ENCODE data around the gene AHCYL1. TPM values are rescaled to one million over a fixed set of nuclear protein-coding genes. Genes with fewer than 3 reads are reported as not detected.

Gene AHCYL1
- total and polyA plus RNA-seq, 10 of the 15 experiments (the other 5 are each of a cell fraction or from before 2014, with no cell fraction given): 24.7 to 73.6 (median 46.8) TPM

- TF ChIP-seq, protein P1, sequence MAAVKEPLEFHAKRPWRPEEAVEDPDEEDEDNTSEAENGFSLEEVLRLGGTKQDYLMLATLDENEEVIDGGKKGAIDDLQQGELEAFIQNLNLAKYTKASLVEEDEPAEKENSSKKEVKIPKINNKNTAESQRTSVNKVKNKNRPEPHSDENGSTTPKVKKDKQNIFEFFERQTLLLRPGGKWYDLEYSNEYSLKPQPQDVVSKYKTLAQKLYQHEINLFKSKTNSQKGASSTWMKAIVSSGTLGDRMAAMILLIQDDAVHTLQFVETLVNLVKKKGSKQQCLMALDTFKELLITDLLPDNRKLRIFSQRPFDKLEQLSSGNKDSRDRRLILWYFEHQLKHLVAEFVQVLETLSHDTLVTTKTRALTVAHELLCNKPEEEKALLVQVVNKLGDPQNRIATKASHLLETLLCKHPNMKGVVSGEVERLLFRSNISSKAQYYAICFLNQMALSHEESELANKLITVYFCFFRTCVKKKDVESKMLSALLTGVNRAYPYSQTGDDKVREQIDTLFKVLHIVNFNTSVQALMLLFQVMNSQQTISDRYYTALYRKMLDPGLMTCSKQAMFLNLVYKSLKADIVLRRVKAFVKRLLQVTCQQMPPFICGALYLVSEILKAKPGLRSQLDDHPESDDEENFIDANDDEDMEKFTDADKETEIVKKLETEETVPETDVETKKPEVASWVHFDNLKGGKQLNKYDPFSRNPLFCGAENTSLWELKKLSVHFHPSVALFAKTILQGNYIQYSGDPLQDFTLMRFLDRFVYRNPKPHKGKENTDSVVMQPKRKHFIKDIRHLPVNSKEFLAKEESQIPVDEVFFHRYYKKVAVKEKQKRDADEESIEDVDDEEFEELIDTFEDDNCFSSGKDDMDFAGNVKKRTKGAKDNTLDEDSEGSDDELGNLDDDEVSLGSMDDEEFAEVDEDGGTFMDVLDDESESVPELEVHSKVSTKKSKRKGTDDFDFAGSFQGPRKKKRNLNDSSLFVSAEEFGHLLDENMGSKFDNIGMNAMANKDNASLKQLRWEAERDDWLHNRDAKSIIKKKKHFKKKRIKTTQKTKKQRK (IDR thresholded peaks at IDR 0.05; ENCODE audit: low read depth, low read length): no peak
- TF ChIP-seq ZNF622 (IDR thresholded peaks at IDR 0.05): no peak
Measured at GRCh38 chr1:110033421-110033820, 48.9 kb downstream of the AHCYL1 start (continued).

DNA sequence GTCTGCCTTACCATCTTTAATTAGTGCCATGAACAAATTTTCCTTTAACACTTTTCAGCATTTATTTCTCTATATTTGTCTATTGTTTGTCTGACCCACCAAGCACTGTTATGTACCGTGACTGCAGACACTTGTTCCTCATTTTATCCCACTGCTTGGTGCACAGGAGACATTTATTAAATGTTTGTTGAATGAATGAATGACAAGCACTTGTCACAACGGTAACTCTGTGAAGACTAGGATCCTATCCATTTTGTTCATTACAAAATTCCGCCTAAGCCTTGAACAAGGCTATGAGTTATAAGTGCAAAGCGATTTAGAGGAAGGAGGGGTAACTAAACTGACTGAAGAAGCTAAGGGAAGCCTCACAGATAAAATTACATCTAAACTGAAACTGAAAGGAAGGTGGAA lies 49.5 kb downstream of the AHCYL1 start:
- H3K4me2 ChIP-seq (ENCODE audit: control insufficient read depth, insufficient read depth): peak overlapping the region; percentile 94
- RAD21 ChIA-PET (ENCODE audit: unreplicated experiment): interaction anchor here (0.8 to 2.1 kb wide), 5 partner anchors 23 to 486 kb away, joined by 3 to 10 read pairs (median 3); partner anchors contain the start of genes AHCYL1 and GNAI3
- no peak for DNase-seq (ENCODE audit: low read depth, low spot score)
- in situ Hi-C loops (cut with MboI): no loop called here
- peaks cover 20% of the 10 kb centered on the region for H3K79me2 ChIP-seq (ENCODE audit: control insufficient read depth, insufficient read depth, low read length)
- H3K27me3 ChIP-seq (replicated peaks in 1 of 2; ENCODE audit: control insufficient read depth in 2 of 2, insufficient read depth in 2 of 2, low read length in 1 of 2): no peaks in the 10 kb centered on the region
- H3K36me3 ChIP-seq (ENCODE audit: control insufficient read depth in 2 of 2, insufficient read depth in 2 of 2, low read length in 1 of 2): peaks cover 3 to 9% of the 10 kb centered on the region in 2 experiments; a peak in 3 of 4 replicates
- H3K9ac ChIP-seq (ENCODE audit: control insufficient read depth, insufficient read depth, low read length): peak overlapping the region; percentile 96
- H4K20me1 ChIP-seq (ENCODE audit: control insufficient read depth, insufficient read depth): no peaks in the 10 kb centered on the region; the same call in 1 of the 2 replicates
- CTCF ChIA-PET: interaction anchor here (0.8 to 2.7 kb wide), 14 partner anchors 9 to 607 kb away, joined by 3 to 21 read pairs (median 5); partner anchors contain the start of gene AHCYL1
- no peak for ATAC-seq
- peaks cover 19% of the 10 kb centered on the region for H3K4me1 ChIP-seq (ENCODE audit: control insufficient read depth, insufficient read depth, low read length)
- FAIRE-seq: no peak
- TSS peak; percentile 71 for BruUV-seq (replicated peaks)
- POLR2A ChIA-PET: interaction anchor here (0.8 to 1.8 kb wide), 6 partner anchors 9 to 70 kb away, joined by 3 to 9 read pairs (median 4); partner anchors contain the start of gene AHCYL1
- H3K4me3 ChIP-seq: peak overlapping the region; percentile 64
- H3K27ac ChIP-seq (ENCODE audit: control insufficient read depth, insufficient read depth): peak overlapping the region; percentile 78
- peak overlapping the region; percentile 96 for H2AFZ ChIP-seq (ENCODE audit: control insufficient read depth, low read depth, low read length)
- H3K9me3 ChIP-seq (replicated peaks; ENCODE audit: control insufficient read depth, insufficient read depth, low read length): no peaks in the 10 kb centered on the region
- SMC1A ChIA-PET (ENCODE audit: uncharacterized antibody, unreplicated experiment): interaction anchor here (0.8 to 2.4 kb wide), 3 partner anchors 14 to 54 kb away, joined by 3 to 15 read pairs (median 3); partner anchors contain the start of gene AHCYL1
- 1% methylated on average over 4 of the region's 4 CpGs for WGBS (ENCODE audit: insufficient coverage, insufficient replicate concordance, low lambda C conversion rate, missing lambda C conversion rate)
- intact Hi-C loops (cut with micrococcal nuclease; ENCODE audit: unreplicated experiment): loop anchor here (1.0 kb wide), 1 partner anchor 23 kb away; no protein-coding TSS in a partner anchor
- TF ChIP-seq, protein P2, sequence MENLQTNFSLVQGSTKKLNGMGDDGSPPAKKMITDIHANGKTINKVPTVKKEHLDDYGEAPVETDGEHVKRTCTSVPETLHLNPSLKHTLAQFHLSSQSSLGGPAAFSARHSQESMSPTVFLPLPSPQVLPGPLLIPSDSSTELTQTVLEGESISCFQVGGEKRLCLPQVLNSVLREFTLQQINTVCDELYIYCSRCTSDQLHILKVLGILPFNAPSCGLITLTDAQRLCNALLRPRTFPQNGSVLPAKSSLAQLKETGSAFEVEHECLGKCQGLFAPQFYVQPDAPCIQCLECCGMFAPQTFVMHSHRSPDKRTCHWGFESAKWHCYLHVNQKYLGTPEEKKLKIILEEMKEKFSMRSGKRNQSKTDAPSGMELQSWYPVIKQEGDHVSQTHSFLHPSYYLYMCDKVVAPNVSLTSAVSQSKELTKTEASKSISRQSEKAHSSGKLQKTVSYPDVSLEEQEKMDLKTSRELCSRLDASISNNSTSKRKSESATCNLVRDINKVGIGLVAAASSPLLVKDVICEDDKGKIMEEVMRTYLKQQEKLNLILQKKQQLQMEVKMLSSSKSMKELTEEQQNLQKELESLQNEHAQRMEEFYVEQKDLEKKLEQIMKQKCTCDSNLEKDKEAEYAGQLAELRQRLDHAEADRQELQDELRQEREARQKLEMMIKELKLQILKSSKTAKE (IDR thresholded peaks at IDR 0.05; ENCODE audit: low read depth, poor library complexity, severe bottlenecking): peak; percentile 34
- TF ChIP-seq STAT3 (IDR thresholded peaks at IDR 0.05; ENCODE audit: low read depth, low read length): 0 out of 2 replicates have a peak, but pooled peaks have one; percentile 52
- no peak for TF ChIP-seq IKZF1 (conservative IDR thresholded peaks at IDR 0.05)
- peak; percentile 29 for TF ChIP-seq E2F8 (IDR thresholded peaks at IDR 0.05; ENCODE audit: low read depth, partially characterized antibody)
- TF ChIP-seq ZNF24 (IDR thresholded peaks at IDR 0.05): peak; percentile 72; the same call in 1 of the 2 replicates
- no peak for TF ChIP-seq SUZ12 (IDR thresholded peaks at IDR 0.05; ENCODE audit: unreplicated experiment)
- TF ChIP-seq NR2C1 (IDR thresholded peaks at IDR 0.05): no peak
- TF ChIP-seq POLR2AphosphoS2 (IDR thresholded peaks at IDR 0.05; ENCODE audit: low read depth, low read length): peak; percentile 12; the same call in 1 of the 2 replicates
- no peak for TF ChIP-seq ZNF622 (IDR thresholded peaks at IDR 0.05)

Data from GM12878 (cell line).